ENCODE measurements around the gene VWA8.
"Not testable (repeated sequence)": the region's sequence is repeated elsewhere in the genome, so short reads cannot be mapped to it uniquely, and the experiment has no call there.

Gene VWA8

DNA sequence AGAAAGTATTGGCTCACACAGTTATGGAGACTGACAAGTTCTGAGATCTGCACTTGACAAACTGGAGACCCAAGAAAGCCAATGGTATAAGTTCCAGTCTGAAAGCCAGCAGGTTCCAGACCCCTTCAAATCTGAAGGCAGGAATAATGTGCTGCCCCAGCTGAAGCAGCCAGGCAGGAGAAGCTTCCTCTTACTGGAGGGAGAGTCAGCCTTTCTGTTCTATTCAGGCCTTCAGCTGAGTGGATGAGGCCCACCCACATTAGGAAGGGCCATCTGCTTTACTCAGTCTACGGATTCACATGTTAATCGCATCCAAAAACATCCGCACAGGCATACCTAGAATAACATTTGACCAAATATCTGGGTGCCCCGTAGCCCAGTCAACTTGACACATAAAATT, 8.2 kb upstream of the VWA8 start:
- FAIRE-seq: no peak
- DNase-seq (ENCODE audit: low spot score): no peak

DNA sequence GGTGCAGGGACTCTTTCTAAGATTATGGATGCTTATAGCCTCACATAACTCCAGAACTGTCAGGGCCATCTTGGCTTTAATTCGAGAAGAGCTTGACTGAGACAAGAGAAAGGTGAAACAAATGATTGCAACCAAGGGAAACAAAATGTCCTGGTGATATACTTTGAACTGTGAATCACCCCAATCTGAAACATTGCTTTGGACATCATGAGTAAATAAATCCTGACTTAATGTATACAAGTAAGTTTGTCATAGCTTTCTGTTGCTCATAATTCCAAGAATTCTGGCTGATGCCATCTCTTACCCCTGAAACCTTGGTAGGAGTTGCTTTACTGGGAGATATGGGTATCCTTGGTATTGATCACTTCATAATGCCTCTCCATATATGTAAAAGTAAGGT, 5.8 kb upstream of the VWA8 start:
- FAIRE-seq: no peak
- DNase-seq (ENCODE audit: low spot score): no peak

DNA sequence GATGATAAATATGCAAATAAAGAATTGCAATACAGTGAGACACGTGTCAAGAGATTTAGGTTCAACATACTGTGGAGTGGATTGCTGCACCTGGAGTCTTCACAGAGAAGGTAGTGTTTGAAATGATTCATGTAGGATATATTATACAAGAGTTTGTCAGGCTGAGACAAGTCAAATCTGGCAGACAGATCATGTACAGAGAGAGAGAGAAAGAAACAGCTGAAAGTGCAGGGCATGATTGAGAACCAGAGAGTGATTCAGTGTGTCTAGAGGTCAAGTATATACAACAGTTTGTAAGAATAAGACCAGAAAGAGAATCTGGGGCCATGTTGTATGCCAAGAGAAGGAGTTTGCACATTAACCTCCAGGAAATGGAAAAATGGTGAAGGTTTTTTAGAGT, 2.1 kb upstream of the VWA8 start:
- FAIRE-seq (no peak), DNase-seq (ENCODE audit: low spot score) (no peak)

DNA sequence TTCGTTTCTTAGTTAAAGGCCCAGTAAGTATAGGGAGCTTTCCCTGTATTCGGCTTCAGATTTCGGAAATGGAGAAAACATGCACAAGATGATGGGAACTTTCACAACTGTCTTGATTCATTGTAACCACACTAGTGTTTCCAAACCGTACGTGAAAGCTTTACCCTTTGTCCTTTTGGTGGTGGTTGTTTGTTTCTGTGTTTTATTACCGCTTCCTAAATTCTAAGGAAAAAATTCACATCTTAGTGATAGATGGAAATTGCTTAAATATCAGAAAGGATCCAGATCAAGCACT, 504 bp upstream of the VWA8 start:
- DNase-seq (ENCODE audit: low spot score): no peak
- no peak for FAIRE-seq

DNA sequence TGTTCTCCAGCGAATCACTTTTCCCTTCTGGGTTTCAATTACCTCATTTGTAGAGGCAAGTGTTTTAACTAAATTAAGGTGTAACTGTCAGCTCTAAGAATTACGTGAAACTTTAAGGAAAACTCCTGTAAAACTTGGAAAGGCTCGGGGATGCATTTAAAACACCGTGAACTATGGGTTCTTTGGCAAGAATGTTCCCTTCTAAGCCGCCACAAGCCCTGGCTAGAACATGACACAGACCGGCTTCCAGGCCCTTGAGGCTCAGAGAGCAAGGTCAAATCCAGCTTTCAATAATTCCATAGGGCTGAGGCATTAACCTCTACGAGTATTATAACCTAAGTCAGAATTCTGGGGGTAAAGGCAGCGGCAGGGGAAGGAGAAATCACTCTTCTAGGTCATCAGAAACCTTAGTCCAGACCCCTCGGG, 685 bp downstream of the VWA8 start:
- peak; percentile 11 for DNase-seq (ENCODE audit: low spot score)
- FAIRE-seq: no peak

DNA sequence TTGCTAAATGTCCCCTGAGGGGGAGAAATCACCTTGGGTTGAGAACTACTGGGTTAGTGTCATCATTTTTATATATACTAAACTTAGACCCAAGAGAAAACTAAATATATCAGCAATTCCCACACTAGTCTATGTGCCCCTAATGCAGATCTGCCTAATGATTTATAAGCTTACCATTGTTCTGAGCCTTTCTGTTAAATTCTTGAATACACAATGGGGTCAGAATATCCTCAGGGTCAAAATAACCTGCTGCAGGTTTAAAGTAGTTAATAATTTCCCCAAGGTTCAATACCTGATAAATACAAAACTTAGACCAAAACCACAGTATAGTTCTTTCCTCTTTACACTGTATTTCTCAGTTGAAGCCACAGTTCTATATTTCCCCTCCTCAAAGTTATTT, 4.6 kb downstream of the VWA8 start:
- no peak for FAIRE-seq
- no peak for DNase-seq (ENCODE audit: low spot score)

DNA sequence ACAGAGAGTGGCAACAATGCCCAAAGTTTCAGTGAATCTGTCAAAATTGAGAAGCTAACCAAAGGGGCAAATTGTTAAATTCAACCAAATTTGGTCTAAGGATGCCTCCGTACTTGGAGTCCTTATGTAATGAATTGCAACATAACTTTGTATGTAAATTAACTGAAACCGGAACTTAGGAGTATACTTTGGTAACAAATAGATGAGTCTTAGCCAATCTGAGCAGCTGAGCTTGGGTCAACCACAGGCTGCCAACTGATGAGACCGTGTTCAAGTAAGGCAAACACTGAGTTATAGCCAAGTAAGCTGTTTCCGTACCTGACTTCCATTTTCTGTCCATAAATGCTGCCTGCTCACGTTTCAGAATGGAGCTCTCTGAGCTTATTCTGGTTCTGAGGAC, 5.3 kb downstream of the VWA8 start:
- FAIRE-seq (no peak), DNase-seq (ENCODE audit: low spot score) (no peak)

DNA sequence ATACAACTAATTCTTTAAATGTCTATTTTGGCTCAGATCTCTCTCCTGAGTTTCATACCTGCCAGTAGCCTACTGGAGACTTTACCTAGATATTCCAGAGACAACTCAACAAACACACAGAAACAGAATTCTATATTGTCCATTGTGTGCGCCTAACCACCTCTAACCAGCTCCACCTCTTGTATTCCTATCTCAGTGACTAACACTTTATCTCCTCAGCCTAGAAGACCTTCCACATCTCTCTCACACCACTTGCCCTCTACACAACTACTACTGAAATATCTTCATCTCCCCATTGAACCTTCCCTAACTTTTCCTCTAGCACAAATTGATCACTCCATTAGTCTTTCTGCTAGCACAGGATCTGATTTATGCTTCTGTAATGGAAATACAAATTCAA, 6.7 kb downstream of the VWA8 start:
- FAIRE-seq: no peak
- no peak for DNase-seq (ENCODE audit: low spot score)

DNA sequence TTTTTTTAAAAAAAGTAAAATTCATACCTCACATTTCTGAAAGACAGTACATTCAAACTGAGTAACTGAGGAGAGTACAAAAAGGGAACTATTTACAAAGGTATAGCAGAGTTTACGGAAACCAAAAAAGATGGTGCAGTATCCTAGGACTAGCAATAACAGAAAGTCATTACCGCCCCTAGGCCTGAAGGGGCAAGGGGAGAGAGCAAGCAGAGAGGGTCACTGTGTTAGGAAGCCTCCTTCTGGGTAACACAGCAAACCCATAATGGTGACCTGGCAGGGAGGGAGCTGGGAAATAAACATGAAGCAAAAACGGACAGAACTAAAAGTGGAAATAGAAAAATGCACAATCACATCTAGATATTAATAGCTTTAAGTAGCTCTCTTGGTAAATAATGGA, 8.2 kb downstream of the VWA8 start:
- FAIRE-seq: no peak
- DNase-seq (ENCODE audit: low spot score): no peak

DNA sequence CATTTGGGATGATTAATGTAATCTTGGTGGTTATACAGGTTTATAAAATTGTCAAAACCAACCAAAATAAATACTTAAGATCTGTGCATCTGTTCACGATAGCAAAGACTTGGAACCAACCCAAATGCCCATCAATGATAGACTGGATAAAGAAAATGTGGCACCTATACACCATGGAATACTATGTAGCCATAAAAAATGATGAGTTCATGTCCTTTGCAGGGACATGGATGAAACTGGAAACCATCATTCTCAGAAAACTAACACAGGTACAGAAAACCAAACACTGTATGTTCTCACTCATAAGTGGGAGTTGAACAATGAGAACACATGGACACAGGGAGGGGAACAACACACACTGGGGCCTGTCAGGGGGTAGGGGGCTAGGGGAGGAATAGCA, 11.8 kb downstream of the VWA8 start:
- not testable (repeated sequence) for DNase-seq (ENCODE audit: low spot score); FAIRE-seq

DNA sequence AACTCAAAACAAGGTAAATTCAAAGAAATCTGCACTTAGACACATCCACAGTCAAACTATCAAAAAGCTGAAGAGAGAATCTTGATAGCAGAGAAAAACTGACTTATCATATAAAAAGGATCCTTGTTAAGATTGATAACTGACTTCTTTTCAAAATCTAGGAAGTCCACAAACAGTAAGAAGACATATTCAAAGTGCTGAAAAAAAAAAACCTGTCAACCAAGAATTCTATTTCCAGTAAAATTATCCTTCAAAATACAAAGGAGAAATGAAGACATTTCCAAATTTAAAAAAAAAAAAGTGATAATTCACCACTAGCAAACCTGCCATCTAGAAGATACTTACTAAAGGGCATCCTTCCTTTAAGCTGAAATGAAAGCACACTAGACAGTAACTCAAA, 15.0 kb downstream of the VWA8 start:
- FAIRE-seq (no peak), DNase-seq (ENCODE audit: low spot score) (no peak)

DNA sequence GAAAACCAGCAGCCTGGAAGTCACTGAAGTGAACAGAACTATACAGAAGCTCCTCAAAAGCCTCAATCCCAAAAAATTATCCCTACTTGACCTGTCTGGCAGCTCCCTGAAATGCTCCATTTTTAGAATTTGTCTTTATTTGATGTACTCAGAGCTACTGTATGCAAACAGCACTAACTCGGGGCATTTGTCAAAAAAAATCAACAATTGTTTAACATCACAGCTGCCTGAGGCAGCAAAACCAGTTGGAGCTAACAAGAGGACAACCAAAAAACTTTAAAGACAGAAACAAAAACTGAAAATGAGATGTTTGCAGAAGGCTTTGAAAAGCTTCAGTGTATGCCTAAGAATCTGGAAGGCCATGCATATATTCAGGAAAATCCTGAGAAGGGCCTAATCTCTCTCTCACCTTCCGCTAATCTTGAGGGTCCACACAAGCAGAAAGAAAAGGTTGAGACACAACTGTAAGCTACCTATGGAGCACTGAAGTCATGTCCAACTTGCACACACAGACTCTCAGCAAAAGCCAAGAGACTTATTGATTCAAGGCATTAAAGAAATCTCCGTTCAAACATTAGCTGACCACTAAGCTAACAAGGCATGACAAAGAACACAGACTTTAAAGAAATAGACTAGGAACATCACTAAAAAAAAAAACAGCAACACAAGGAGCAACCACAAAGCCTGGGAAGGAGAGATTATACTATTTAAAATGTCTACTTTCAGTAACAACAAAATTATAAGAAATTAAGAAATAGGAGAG, 16.1 kb downstream of the VWA8 start:
- DNase-seq (ENCODE audit: low spot score) (no peak), FAIRE-seq (no peak)

DNA sequence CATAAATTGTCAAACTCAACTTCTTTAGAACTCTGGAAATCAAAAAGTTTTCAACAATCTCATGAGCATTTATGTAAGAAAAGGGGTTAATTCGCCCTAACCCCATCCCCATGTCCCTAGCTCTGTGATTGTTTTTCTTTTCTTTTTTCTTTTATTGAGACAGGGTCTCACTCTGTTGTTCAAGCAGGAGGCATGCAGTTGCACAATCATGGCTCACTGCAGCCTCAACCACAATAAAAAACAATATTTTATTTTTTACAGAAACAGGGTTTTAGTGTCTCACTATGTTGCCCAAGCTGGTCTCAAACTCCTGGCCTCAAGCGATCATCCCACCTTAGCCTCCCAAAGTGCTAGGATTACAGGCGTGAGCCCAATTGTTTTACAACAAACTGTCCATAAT, 16.7 kb downstream of the VWA8 start:
- DNase-seq (ENCODE audit: low spot score) (no peak), FAIRE-seq (no peak)

DNA sequence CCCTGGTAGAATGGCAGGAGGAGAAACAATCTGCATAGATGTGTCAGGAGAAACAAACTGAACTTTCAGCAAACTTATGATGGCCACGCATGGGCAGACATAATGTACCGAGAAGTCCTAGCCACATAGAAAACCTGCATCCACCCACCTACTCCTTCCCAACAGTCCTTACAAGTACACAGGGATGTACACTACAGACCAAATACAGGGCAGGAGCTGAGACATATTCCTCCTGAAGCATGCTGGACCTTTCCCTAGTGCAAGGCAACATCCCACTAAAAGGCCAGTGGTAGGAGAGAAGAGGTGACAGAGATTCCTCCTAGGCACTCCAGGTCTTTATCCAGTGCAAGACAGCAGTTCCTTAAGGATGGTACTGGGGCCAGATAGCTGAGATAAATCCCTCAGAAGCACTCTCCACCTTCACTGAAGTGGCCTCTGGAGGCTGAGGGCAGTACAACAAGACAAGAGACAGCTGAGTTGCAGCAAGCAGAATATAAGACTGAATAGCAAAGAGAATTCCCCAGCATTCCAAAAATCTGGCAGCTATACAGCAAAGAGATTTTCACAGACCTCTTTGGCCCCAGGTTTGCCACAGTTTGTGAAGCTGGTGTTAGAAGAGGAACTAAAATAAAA, 18.3 kb downstream of the VWA8 start:
- DNase-seq (ENCODE audit: low spot score) (no peak), FAIRE-seq (no peak)

DNA sequence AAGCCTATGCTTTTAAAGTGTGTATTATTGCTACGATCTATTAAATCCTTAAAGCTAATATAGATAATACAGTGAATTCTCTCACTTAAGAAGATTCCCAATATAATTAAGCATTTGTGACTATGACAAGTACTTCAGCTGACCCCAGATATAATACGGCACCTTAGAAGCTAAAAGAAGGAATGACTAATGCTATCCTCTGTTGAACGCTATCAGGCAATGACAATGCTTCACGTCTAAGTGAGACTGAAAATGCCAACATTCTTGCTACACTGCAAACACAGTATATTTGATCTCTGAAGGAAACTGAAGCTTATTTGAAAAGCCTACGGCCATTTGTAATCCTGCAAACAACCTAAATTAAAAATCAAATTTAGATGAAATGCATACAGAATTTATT, 19.7 kb downstream of the VWA8 start:
- FAIRE-seq (no peak), DNase-seq (ENCODE audit: low spot score) (no peak)

DNA sequence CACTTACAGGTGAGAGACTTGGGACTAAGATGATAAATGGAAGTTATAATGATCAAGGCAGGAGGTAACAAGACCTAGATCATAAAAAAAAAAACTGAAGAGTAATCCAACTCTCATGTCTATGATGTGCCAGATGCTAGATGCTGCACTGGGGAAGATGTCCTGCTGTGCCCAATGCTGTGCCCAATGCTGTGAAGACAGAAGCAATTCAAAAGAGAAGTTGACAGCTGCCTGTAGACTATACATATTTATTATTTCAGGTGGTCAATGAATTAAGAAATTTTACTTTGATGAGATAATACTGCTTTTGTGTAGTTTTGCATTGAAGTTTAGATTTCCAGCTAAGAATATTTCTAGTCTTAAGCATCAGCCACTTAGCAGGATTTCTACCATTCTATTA, 21.5 kb downstream of the VWA8 start:
- DNase-seq (ENCODE audit: low spot score) (no peak), FAIRE-seq (no peak)

DNA sequence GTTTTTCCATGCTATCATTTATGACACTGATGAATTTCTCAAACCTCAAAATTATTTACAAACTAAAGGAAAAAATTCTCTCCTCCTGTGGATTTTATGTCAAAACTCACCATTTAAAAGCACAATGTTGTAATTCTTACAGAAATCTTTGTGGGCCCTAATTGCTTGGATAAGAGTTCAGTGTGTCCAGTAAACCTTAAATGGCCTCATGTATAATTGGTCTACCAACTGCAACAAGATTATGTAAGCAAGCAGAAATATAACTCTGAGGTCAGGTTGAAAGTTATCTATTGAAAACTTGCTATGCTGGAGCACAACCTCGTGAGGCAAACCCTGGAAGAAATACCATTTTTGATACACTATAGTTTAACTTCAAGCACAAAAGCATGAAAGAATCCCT, 22.0 kb downstream of the VWA8 start:
- no peak for FAIRE-seq
- no peak for DNase-seq (ENCODE audit: low spot score)

DNA sequence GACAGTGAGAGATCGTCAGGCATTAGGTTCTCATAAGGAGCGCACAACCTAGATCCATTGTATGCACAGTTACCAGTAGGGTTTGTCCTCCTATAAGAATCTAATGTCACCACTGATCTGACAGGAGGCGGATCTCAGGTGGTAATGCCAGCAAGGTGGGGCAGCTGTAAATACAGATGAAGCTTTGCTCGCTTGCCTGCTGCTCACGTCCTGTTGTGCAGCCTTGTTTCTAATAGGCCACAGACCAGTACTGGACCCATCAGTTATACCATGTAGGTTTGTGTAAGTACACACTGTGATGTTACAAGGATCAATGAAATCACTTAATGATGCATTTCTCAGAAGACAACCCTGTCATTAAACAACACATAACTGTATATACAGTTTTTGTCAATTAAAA, 23.5 kb downstream of the VWA8 start:
- FAIRE-seq (no peak), DNase-seq (ENCODE audit: low spot score) (no peak)

DNA sequence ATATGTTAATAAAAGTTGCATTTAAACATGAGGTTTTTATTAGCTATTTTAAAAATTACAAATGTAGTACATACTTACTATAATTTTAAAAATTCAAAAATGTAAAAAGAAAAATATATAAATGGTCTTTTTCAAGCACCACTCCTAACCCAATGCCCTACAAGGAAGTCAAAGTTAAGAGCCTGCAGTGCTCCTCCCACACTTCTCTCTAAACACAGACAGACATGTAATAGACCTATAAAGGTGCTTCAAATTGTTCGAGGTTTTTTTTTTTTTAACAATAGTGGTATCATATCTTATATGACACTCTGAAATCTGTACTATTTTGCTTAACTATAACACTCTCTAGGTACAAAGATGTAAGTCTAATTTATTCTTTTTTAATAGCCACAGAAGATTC, 25.4 kb downstream of the VWA8 start:
- FAIRE-seq (no peak), DNase-seq (ENCODE audit: low spot score) (no peak)

DNA sequence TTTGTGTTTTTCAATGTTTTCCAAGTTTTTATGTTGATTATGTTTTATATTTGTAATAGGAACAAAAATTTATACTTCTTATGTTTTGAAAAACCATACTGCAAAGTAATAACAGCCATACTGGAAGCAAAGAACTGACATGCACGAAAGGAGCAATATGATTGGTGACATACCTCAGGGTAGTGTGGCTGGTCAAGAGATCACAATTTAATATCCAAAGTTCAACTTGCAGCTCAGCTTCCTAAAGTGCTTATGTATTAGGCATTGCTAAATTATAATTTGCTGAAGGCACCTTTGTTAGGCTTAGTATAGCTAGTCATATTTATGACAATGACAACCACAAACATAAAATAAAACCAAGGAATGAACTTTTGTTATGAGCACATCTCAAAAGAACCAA, 25.9 kb downstream of the VWA8 start:
- DNase-seq (ENCODE audit: low spot score) (no peak), FAIRE-seq (no peak)

DNA sequence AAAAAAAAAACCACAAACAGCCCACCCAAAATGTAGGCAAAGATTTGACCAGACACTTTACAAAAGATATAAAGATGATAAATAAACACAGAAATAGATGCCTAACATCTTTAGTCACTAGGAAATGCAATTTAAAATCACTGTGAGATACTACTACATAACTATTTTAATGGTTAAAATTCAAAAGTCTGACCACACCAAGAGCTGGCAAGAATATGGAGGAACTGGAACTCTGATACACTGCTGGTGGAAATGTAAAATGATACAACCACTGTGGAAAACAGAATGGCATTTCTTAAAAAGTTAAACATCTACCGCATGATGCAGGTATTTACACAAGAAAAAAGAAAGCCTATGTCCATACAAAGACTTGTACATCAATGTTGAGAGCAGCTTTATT, 26.8 kb downstream of the VWA8 start:
- no peak for DNase-seq (ENCODE audit: low spot score)
- FAIRE-seq: no peak

DNA sequence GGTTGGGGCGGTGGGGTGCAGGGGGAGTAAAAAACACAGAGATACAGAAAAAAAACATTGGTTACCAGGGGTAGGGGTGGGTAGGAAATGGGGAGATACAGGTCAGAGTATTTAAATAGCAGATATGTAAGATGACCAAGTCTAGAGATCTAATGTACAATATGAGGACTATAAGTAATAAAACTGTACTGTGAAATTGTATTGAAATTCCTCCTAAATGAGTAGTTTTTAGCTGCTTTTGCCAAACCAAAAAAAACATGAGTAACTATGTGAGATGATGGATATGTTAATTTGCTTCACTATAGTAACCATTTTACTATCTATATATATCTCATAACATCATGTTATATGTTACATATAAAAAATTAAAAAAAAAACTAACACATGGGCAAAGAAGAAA, 29.6 kb downstream of the VWA8 start:
- no peak for FAIRE-seq
- no peak for DNase-seq (ENCODE audit: low spot score)

DNA sequence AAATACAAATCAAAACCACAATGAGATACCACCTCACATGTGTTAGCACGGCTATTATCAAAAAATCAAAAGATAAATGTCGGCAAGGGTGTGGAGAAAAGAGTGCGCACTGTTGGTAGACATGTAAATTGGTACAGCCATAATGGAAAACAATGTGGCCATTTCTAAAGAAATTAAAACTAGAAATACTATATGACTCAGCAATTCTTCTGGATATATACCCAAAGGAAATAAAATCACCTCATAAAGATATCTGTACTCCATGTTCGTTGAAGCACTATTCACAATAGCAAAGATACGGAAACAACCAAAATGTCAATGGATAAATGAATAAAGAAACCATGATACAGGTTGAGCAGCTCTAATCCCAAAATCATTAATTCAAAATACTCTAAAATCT, 30.8 kb downstream of the VWA8 start:
- FAIRE-seq (no peak), DNase-seq (ENCODE audit: low spot score) (no peak)

DNA sequence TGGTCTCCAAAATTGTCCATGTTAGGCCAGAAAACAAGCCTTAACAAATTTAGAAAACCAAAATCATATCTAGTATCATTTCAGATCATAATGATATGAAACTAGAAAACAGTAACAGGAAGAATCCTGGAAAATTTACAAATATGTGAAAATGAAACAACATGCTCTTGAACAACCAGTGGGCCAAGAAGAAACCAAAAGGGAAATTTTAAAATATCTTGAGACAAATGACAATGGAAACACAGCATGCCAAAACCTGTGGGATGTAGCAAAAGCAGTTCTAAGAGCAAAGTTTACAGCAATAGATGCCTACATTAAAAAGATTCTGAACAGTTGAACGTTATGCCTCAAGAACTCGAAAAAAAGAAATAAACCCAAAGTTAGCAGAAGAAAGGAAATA, 32.6 kb downstream of the VWA8 start:
- DNase-seq (ENCODE audit: low spot score) (no peak), FAIRE-seq (no peak)

All from urothelium cell line (cell line).